HG03064 (cell line): Measurements from ENCODE around the gene CDH4.

Experiments used
- ATAC-seq: cut with Tn5 transposase; IDR thresholded peaks from one replicate; pipeline ENCODE4 v1.9.1; 2021; ENCODE audit warnings: low read depth; ENCODE audit not compliant: unreplicated experiment

Gene CDH4

GRCh38 chr20:61280217-61280980, 28.3 kb downstream of the CDH4 start:
- no peak for ATAC-seq

- ATAC-seq: no peak
These were observed 29.3 kb downstream of the CDH4 start for GRCh38 chr20:61281286-61281795.

- ATAC-seq: no peak
These were observed 32.7 kb downstream of the CDH4 start for GRCh38 chr20:61284752-61285151.

- no peak for ATAC-seq
These were observed 33.1 kb downstream of the CDH4 start for GRCh38 chr20:61285152-61285645.

- ATAC-seq: no peak
These were observed 33.6 kb downstream of the CDH4 start for GRCh38 chr20:61285691-61286090.

- ATAC-seq: no peak
These were observed 35.7 kb downstream of the CDH4 start for GRCh38 chr20:61287583-61288275.

- no peak for ATAC-seq
These were observed 36.3 kb downstream of the CDH4 start for GRCh38 chr20:61288331-61288784.

- ATAC-seq: no peak
These were observed 37.1 kb downstream of the CDH4 start for GRCh38 chr20:61289166-61289565.

- no peak for ATAC-seq
These were observed 38.7 kb downstream of the CDH4 start for GRCh38 chr20:61290721-61291120.

- no peak for ATAC-seq
These were observed 39.2 kb downstream of the CDH4 start for GRCh38 chr20:61291166-61291829.

GRCh38 chr20:61292391-61292790, 40.3 kb downstream of the CDH4 start:
- no peak for ATAC-seq

GRCh38 chr20:61292821-61293612, 41.0 kb downstream of the CDH4 start:
- no peak for ATAC-seq

GRCh38 chr20:61293951-61294350, 41.9 kb downstream of the CDH4 start:
- no peak for ATAC-seq

GRCh38 chr20:61295249-61295648, 43.2 kb downstream of the CDH4 start:
- ATAC-seq: no peak

- no peak for ATAC-seq
These were observed 43.9 kb downstream of the CDH4 start for GRCh38 chr20:61295682-61296628.

GRCh38 chr20:61296629-61297019, 44.6 kb downstream of the CDH4 start:
- no peak for ATAC-seq

GRCh38 chr20:61297491-61297890, 45.4 kb downstream of the CDH4 start:
- no peak for ATAC-seq

GRCh38 chr20:61297986-61298385, 45.9 kb downstream of the CDH4 start:
- no peak for ATAC-seq

- no peak for ATAC-seq
These were observed 46.6 kb downstream of the CDH4 start for GRCh38 chr20:61298661-61299060.
